ENCODE data around the gene NUPR1. TPM values are rescaled to one million over a fixed set of nuclear protein-coding genes. Genes with fewer than 3 reads are reported as not detected.
"Not testable (repeated sequence)": the region's sequence is repeated elsewhere in the genome, so short reads cannot be mapped to it uniquely, and the experiment has no call there.

The NUPR1 gene
- total RNA-seq, 1 experiment from 2014 or later: 38.1 TPM

DNA sequence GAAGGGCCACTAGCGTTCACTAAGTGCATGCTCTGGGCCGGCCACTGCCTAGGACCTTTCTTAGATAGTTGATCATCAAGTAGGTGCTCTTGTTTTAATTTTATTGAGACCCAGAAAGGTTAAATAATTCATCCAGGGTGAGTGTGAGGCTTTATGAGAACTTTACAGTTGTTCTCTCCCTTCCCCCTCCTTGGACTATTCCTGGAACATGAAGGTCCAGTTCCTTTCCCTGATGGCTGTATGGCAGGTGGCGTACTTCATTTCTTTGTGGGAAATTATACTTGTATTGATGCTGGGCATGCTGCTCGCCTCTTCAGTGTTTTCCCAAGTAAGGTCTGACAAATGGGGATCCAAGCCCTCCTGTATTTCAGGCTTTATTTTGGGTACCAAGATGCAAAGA lies 23.4 kb upstream of the NUPR1 start:
- Histone ChIP-seq H3K36me3 (peaks cover 15% of the 10 kb centered on the region), H3K27me3 (no peaks in the 10 kb centered on the region), H3K9me3 (peaks cover 9% of the 10 kb centered on the region), H3K4me3 (no peak overlapping the region)
- DNase-seq: no peak

DNA sequence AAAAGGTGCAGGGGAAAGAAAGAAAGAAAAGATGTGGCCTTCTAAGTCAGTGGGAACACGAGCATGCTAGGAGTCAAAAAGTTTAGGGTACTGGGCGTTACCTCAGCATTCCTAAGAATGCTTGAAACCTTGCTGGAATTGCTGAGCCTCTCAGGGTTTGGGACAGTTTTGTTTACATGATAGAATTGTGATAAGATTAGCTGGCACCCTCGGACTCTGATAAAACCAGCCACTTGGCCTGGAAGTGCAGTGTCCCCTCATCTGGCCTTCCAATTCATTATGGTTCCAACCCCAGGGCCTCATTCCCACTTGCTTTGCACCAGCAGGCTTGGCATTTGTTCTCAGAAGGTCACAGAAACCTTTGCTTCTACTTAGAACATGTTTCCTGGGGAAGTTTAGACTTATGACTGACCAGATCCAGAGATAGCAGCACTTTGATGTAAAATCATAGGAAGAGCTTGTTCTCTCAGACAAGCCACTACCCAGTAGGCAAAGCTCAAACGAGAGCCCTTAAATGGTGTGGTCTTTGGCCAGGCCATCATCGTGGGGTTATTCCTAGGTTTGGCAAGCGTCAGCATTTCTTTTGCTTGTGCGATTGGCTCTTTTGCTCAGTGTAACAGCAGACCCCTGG lies 22.9 kb upstream of the NUPR1 start:
- Histone ChIP-seq H3K4me3 (no peak overlapping the region), H3K27me3 (no peaks in the 10 kb centered on the region), H3K9me3 (peaks cover 3% of the 10 kb centered on the region), H3K36me3 (peaks cover 17% of the 10 kb centered on the region)
- DNase-seq: no peak

DNA sequence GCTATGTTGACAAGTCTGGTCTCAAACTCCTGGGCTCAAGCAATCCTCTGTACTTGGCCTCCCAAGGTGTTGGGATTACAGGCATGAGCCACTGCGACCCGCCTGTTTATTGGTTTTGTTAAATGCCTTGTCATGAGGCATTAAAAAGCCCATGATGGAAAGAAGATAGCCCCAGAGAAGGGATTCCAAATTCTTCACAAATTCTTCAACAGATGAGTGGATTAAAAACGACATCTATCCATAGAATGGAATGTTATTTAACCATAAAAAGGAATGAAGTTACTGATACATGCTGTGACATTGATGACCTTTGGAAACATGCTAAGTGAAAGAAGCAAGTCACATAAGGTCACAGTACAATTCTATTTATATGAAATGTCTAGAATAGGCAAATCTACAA lies 19.7 kb upstream of the NUPR1 start:
- H3K27me3 ChIP-seq: no peaks in the 10 kb centered on the region
- H3K9me3 ChIP-seq: no peaks in the 10 kb centered on the region
- no peak overlapping the region for H3K4me3 ChIP-seq
- DNase-seq: no peak
- H3K36me3 ChIP-seq: peaks cover 13% of the 10 kb centered on the region

DNA sequence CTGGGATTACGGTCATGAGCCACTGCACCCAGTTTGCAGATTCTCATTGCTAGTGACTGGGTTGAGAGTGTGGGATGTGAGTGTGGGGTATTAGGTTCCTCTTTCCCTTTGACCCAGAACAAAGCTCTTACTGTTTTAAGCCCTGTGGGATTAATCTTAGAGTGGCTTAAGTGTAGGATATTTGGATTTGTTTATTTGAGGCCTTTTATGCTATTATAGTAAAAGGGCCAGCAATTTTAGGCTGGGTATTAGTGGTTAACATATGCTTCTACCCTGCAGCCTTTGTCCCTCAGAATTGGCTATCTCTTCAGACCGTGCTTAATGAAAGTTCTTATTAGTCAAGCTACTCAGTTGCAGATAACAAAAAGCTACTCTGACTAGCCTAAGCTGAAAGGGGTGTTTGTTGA lies 18.1 kb upstream of the NUPR1 start:
- Histone ChIP-seq H3K9me3 (no peaks in the 10 kb centered on the region), H3K36me3 (peaks cover 13% of the 10 kb centered on the region), H3K4me3 (no peak overlapping the region), H3K27me3 (no peaks in the 10 kb centered on the region)
- no peak for DNase-seq

DNA sequence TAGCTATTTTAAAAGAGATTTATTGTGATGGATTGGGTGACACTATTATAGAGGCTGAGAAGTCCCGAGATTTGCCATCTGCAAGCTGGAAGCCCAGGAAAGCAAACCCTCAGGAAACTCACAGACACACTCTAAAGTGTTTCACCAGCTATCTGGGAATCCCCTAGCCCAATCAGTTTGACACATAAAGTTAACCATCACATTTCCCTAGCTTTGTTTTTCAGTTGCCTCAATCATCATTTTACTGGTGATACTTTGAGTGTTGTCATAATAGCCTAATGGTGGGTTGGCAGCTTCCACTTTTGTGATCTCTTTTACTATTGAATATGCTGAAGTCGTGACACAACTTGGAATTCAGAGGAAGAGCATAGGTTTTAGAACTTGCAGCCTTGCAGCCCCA lies 16.8 kb upstream of the NUPR1 start:
- H3K36me3 ChIP-seq: peaks cover 13% of the 10 kb centered on the region
- no peaks in the 10 kb centered on the region for H3K9me3 ChIP-seq
- H3K4me3 ChIP-seq: no peak overlapping the region
- DNase-seq: no peak
- no peaks in the 10 kb centered on the region for H3K27me3 ChIP-seq

DNA sequence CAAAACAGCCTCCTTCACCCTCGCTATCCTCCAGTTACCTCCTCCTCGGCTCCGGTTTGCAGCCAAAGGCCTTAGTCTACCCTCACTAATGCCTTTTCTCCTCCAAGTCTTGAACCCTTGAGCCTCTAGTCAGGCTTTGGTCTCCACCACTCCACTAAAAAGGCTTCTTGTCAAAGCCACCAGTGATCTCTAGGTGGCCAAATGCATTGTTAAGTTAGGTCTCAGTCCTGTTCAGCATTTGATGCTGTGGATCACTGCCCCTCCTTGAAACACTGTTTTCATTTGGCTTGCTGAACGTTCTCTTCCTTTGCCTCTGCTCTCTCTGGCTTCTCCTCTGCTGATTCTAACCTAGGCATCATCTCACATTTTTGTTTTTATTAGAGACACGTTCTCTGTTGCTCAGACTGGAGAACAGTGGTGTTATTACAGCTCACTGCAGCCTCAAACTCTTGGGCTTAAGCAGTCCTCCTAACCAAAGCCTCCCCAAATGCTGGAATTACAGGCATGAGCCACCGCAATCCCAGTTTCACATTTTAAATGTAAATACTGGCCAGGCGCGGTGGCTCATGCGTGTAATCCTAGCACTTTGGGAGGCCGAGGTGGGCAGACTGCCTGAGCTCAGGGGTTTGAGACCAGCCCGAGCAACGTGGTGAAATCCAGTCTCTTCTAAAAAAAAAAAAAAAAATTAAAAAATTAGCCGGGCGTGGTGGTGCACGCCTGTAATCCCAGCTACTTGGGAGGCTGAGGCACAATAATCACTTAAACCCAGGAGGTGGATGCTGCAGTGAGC lies 16.1 kb upstream of the NUPR1 start:
- DNase-seq: no peak
- H3K9me3 ChIP-seq: no peaks in the 10 kb centered on the region
- H3K27me3 ChIP-seq: no peaks in the 10 kb centered on the region
- H3K36me3 ChIP-seq: peaks cover 13% of the 10 kb centered on the region
- H3K4me3 ChIP-seq: peak overlapping the region; percentile 87

DNA sequence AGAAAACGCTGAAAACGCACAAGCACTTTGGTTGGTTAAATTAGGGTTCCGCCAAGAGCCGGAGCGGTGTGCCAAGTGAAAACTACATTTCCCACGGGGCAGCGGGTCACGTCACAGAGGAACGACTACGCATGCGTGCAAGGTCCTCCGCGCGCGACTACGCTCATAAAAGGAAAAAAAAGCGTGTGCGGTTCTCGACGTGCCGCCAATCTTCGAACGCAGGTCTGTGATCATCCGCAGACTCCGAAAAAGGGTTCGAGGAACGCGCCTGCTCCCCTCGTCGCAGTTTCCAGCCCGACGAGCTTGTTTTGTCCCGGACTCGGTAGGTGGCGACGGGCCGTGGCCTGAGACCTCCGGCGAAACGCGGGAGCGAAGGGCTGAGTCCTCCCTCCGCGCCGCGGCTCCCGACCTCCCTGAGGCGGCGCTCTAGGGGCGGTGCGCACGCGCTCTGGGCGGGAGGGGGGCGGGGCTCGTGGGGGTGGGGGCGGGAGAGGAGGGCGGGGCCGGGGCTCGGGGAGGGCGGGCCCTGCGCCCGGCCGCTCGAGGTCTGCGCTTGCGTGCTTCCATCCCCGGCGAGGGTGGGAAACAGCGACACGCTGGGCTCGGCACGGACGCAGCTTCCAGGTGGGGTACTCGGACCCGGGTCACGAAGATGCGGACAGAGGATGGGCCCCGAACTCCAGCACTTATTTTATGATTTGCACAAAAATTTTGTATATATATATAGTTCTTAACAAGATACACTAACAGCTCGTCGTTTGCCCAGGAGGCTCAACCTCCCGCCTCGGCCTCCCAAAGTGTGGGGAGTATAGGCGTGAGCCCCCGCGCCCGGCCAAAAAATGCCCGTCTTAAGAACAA lies 15.2 kb upstream of the NUPR1 start, which contains the start of gene SGF29:
Gene SGF29, plus strand, starts transcription at position 145 of the 858 bp plus-strand sequence. CDS start 27,150 bp downstream, outside the sequence.
- H3K9me3 ChIP-seq: no peaks in the 10 kb centered on the region
- DNase-seq: peak; percentile 86
- H3K4me3 ChIP-seq: peak within 1 kb of the TSS; percentile 87
- H3K27me3 ChIP-seq: no peaks in the 10 kb centered on the region
- H3K36me3 ChIP-seq: peaks cover 13% of the 10 kb centered on the region

DNA sequence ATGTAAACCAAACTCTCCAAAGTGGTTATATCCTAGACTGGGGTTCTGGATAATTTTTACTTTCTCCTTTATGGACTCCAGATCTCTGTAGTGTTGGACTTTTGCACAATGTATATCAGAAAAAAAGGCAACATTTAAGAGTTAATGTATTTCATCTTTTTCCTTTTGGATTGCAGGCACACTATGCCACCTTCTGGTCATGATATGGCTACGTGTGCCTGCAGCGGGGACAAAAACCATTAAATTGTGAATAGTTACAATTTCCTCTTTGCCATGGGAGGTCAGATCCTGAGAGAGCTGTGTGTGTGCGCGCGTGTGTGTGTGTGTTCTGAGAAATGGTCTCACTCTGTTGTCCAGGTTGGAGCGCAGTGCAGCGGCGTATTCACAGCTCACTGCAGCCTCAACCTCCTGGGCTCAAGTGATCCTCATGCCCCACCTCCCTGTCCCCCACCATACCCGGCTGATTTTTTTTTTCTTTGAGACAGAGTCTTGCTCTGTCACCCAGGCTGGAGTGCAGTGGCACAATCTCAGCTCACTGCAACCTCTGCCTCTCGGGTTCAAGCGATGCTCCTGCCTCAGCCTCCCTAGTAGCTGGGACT lies 10.6 kb upstream of the NUPR1 start:
- Histone ChIP-seq H3K36me3 (no peaks in the 10 kb centered on the region), H3K9me3 (no peaks in the 10 kb centered on the region), H3K27me3 (no peaks in the 10 kb centered on the region), H3K4me3 (no peak overlapping the region)
- peak; percentile 4 for DNase-seq

DNA sequence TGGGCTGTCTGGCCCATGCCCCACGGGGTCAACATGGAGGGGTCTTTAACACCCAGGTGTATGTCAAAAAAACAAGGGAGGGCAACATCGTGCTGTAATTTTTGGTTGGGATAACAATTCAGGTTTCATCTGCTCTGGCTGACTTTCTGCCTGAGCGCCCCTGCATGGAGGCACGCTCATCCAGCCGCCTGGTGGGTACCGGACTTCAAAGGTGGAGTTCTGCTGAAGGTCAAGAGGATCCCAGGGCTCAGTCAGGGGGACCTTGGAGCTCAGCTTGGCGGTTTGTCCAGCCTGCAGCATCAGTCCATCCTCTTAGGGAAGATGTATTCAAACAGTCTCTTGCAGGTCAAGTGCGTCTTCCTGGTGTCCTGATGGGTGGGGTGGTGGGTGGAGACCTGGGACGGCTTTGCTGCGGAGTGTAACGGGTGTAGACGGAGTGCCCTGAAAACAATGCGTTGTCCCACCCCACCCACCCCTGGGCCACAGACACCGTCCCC lies 9.6 kb upstream of the NUPR1 start:
- Histone ChIP-seq H3K9me3 (no peaks in the 10 kb centered on the region), H3K27me3 (no peaks in the 10 kb centered on the region), H3K36me3 (no peaks in the 10 kb centered on the region), H3K4me3 (no peak overlapping the region)
- DNase-seq: no peak

DNA sequence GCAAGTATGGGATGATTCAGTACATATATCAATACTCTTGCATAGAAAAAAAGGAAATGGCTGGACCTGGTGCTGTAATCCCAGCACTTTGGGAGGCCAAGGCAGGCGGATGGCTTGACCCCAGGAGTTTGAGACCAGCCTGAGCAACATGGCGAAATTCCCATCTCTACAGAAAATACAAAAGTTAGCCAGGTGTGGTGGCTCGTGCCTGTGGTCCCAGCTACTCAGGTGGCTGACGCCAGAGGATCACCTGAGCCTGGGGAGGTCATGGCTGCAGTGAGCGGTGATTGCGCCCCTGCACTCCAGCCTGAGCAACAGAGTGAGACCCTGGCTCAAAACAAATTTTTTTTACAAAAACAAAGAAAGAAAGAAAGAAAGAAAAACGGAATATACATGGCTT lies 7.9 kb upstream of the NUPR1 start:
- no peak overlapping the region for H3K4me3 ChIP-seq
- no peaks in the 10 kb centered on the region for H3K9me3 ChIP-seq
- H3K27me3 ChIP-seq: no peaks in the 10 kb centered on the region
- DNase-seq: no peak
- H3K36me3 ChIP-seq: no peaks in the 10 kb centered on the region

DNA sequence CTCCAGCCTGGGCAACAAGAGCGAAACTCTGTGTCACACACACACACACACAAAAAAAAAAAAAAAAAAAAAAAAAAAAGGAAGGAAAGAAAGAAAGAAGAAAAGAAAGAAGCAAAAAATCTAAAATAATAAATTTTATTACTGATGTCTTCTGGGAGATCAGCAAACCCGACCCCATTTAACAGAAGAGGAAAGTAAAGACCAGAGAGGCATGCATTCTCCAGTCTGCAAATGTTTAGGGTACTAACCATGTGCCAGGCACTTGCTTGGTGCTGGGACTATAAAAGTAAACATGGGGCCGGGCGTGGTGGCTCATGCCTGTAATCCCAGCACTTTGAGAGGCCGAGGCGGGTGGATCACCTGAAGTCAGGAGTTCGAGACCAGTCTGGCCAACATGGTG lies 7.2 kb upstream of the NUPR1 start:
- H3K9me3 ChIP-seq, H3K27me3 ChIP-seq, H3K4me3 ChIP-seq, H3K36me3 ChIP-seq, DNase-seq: not testable (repeated sequence)

DNA sequence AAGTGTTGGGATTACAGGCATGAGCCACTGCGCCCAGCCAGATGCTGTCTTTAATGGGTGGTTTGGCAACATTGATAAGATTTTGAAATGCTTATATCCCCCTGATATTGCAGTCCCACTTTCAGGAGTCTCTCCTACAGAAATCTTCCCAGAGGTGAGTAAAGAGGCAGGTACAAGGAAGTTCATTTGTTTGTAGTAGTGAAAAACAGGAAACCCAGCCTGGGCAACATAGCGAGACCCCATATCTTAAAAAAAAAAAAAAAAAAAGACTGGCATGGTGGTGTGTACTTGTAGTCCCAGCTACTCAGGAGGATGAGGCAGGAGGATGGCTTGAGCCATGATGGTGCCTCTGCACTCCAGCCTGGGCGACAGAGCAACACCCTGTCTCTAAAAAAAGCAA lies 6.2 kb upstream of the NUPR1 start:
- H3K9me3 ChIP-seq: no peaks in the 10 kb centered on the region
- H3K36me3 ChIP-seq: no peaks in the 10 kb centered on the region
- H3K27me3 ChIP-seq: no peaks in the 10 kb centered on the region
- no peak overlapping the region for H3K4me3 ChIP-seq
- DNase-seq: no peak

DNA sequence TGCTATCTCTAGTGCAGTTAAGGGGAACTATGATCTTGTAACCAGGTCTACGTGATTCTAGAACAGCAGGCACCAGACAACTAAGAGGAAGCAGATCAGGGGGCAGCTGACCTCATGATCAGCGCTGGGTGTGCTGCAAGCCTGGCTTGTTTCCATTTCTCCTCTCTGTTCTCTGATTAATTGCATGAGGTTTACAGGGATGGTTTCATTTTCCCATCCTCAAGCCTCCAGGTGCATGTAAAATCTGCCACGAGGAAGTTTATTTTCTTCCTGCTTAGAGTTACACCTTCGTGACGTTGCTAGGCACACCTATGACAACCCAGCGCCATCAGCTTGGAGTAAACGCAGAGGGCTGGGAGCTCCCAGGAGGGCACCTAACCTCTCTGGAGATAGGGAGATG lies 4.3 kb upstream of the NUPR1 start:
- H3K4me3 ChIP-seq: no peak overlapping the region
- H3K9me3 ChIP-seq: no peaks in the 10 kb centered on the region
- no peaks in the 10 kb centered on the region; the same call in 1 of the 2 replicates for H3K36me3 ChIP-seq
- no peak for DNase-seq
- no peaks in the 10 kb centered on the region for H3K27me3 ChIP-seq

DNA sequence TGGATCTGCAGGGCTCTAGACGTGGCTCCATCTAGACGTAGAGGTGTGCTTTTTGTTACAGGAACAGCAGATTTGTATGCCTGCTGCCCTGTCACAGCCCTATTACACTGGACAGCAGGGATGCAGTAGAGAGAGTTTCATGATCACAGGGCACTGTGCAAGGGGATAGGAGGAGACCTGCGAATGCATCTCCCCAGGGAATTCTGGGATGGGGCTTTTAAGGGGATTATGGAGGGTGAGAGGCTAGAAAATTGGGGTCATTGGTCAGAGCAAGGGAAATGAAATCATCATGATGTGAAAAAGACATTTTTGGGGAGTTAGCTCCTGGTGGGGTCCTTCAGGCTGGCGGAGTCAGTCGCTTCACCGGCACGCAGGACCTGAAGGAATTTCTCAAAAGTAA lies 3.9 kb upstream of the NUPR1 start:
- no peak for DNase-seq
- Histone ChIP-seq H3K4me3 (no peak overlapping the region), H3K36me3 (peaks cover 4% of the 10 kb centered on the region), H3K27me3 (no peaks in the 10 kb centered on the region), H3K9me3 (no peaks in the 10 kb centered on the region)

DNA sequence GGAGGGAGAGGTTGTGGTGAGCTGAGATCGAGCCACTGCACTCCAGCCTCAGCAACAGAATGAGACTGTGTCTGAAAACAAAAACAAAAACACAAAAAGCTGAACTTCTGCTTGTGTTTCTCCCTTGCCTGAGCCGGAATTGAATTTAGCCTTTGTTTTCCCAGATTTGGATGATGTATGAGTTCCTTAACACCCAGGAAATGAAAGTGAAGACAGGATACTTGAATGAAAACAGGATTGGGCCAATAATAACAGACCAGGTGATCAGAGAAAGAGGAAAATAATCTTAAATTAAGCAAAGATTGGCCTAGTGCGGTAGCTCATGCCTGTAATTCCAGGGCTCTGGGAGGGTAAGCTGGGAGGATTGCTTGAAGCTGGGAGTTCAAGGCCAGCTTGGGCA lies 1.6 kb upstream of the NUPR1 start:
- Histone ChIP-seq H3K4me3 (no peak overlapping the region), H3K9me3 (no peaks in the 10 kb centered on the region)
- no peak for DNase-seq

DNA sequence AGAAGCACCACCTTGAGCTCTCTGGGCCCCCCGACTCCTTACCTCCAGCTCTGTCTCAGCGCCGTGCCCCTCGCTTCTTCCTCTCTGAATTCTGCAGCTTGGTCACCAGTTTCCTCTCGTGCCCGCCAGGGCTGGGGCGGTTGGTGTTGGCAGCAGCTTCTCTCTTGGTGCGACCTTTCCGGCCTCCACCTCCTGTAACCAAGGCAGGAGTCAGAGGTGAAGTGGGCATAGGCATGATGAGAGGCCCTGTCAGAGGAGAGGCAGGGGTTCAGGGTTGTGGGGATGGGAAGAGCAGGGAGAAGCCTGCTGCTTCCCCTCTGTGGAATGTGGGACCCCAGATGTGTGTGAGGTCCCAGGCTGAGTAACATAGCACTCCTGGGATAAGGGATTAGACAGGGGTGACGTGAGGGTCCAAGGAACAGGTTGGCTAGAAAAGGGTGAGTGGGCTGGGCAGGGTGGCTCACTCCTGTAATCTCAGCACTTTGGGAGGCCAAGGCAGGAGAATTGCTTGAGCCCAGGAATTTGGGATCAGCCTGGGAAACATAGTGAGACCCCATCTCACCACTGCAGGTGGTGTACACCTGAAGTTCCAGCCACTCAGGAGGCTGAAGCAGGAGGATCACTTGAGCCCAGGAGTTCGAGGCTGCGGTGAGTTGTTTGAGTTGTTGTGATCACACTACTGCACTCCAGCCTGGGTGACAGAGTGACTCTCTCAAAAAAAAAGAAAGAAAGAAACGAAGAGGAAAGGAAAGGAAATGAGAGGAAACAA lies 626 bp downstream of the NUPR1 start:
- H3K4me3 ChIP-seq: peak overlapping the region; percentile 66
- peaks cover 33% of the 10 kb centered on the region for H3K36me3 ChIP-seq
- no peaks in the 10 kb centered on the region for H3K9me3 ChIP-seq
- DNase-seq: peak; percentile 44
- no peaks in the 10 kb centered on the region for H3K27me3 ChIP-seq

More for the DNA sequence above, 1.6 kb upstream of the NUPR1 start:
- H3K27me3 ChIP-seq: no peaks in the 10 kb centered on the region
- H3K36me3 ChIP-seq: peaks cover 25% of the 10 kb centered on the region
